ENCODE results near the gene OVCH1. TPM values are rescaled to one million over a fixed set of nuclear protein-coding genes. Genes with fewer than 3 reads are reported as not detected.

OVCH1 gene
- polyA plus RNA-seq, 1 of the 3 experiments (the other 2 are of a cell fraction): not detected

GRCh38 chr12:29547151-29547632, 49.7 kb upstream of the OVCH1 start:
- no peaks in the 10 kb centered on the region for H4K20me1 ChIP-seq (ENCODE audit: insufficient read depth)
- DNase-seq: no peak
- no peaks in the 10 kb centered on the region for H3K36me3 ChIP-seq (replicated peaks in 1 of 2; ENCODE audit: control insufficient read depth in 1 of 2, insufficient read depth in 2 of 2, low read length in 1 of 2)
- CTCF ChIA-PET: interaction anchor here (1.0 kb wide), 1 partner anchor 1299 kb away, joined by 3 read pairs; no protein-coding TSS in a partner anchor
- POLR2A ChIA-PET: no interaction called here
- H3K4me1 ChIP-seq (ENCODE audit: control insufficient read depth in 1 of 2, insufficient read depth in 2 of 2, low read depth in 1 of 2, low read length in 1 of 2): no peaks in the 10 kb centered on the region
- H3K9me3 ChIP-seq: no peaks in the 10 kb centered on the region
- WGBS (ENCODE audit: low lambda C conversion rate): 75% methylated on average over 4 of the region's 4 CpGs
- H3K4me3 ChIP-seq (ENCODE audit: low read depth in 2 of 2, low read length in 1 of 2): no peak overlapping the region
- H3K79me2 ChIP-seq (ENCODE audit: insufficient read depth): no peaks in the 10 kb centered on the region
- TF ChIP-seq GABPA (IDR thresholded peaks at IDR 0.05; ENCODE audit: low read depth) (no peak), REST (IDR thresholded peaks at IDR 0.05; ENCODE audit: low read depth, low read length) (no peak), EP300 (IDR thresholded peaks at IDR 0.05; ENCODE audit: borderline replicate concordance in 1 of 2, low read depth in 1 of 2, low read length in 1 of 2) (no peak), FOXJ3 (CRISPR knock-in tag; IDR thresholded peaks at IDR 0.05) (no peak), YY1 (IDR thresholded peaks at IDR 0.05; ENCODE audit: low read depth) (no peak), EZH2phosphoT487 (IDR thresholded peaks at IDR 0.05; ENCODE audit: borderline replicate concordance, low read depth) (no peak), TCF12 (IDR thresholded peaks at IDR 0.05) (no peak), FOXM1 (IDR thresholded peaks at IDR 0.05; ENCODE audit: low read depth) (no peak), USF1 (IDR thresholded peaks at IDR 0.05; ENCODE audit: borderline replicate concordance, low read depth) (no peak), NRF1 (IDR thresholded peaks at IDR 0.05; ENCODE audit: low read depth, low read length) (no peak), TAF1 (IDR thresholded peaks at IDR 0.05; ENCODE audit: borderline replicate concordance, low read depth, low read length) (no peak), FOSL2 (IDR thresholded peaks at IDR 0.05; ENCODE audit: borderline replicate concordance, low read depth) (no peak), POLR2AphosphoS5 (IDR thresholded peaks at IDR 0.05; ENCODE audit: low read depth, low read length) (no peak), GATA2 (CRISPR knock-in tag; IDR thresholded peaks at IDR 0.05) (no peak)
- no peak overlapping the region for H3K27ac ChIP-seq (ENCODE audit: low read depth in 2 of 2, low read length in 1 of 2)
- H3K4me2 ChIP-seq: no peak overlapping the region
- no peaks in the 10 kb centered on the region for H3K27me3 ChIP-seq (ENCODE audit: insufficient read depth)
- H3F3A ChIP-seq (replicated peaks; ENCODE audit: insufficient read depth): peaks cover 4% of the 10 kb centered on the region
- no peak overlapping the region for H2AFZ ChIP-seq (ENCODE audit: low read depth)
- H3K9me2 ChIP-seq: no peaks in the 10 kb centered on the region
- no peak overlapping the region for H3K9ac ChIP-seq

DNA sequence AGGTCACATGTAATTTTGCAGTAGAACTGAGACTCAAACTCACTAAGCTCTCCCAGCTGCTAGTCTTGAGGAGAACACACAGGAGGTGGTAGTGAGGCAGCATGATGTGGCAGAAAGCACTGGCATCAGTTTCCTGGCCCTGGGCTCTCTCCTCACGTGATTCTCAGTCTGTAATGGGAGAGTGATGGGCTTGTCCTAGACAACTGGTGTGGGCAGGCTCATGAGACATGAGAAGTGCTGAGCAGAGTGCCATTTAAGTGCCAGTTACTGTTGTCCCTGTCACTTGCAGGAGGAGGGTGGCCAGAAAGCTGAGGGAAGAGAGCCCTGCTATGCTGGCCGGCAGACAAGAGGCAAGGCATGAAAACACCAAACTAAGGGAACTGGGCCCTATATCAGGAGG, 48.5 kb upstream of the OVCH1 start:
- Histone ChIP-seq H3K9me2 (no peaks in the 10 kb centered on the region), H4K20me1 (ENCODE audit: insufficient read depth) (no peaks in the 10 kb centered on the region), H3K9me3 (no peaks in the 10 kb centered on the region), H3K4me2 (no peak overlapping the region), H3K27me3 (ENCODE audit: insufficient read depth) (no peaks in the 10 kb centered on the region), H3K4me3 (ENCODE audit: low read depth in 2 of 2, low read length in 1 of 2) (no peak overlapping the region), H3K27ac (ENCODE audit: low read depth in 2 of 2, low read length in 1 of 2) (no peak overlapping the region), H3K4me1 (ENCODE audit: control insufficient read depth in 1 of 2, insufficient read depth in 2 of 2, low read depth in 1 of 2, low read length in 1 of 2) (no peaks in the 10 kb centered on the region), H3K79me2 (ENCODE audit: insufficient read depth) (no peaks in the 10 kb centered on the region), H3K36me3 (replicated peaks in 1 of 2; ENCODE audit: control insufficient read depth in 1 of 2, insufficient read depth in 2 of 2, low read length in 1 of 2) (no peaks in the 10 kb centered on the region), H3K9ac (no peak overlapping the region), H2AFZ (ENCODE audit: low read depth) (no peak overlapping the region), H3F3A (replicated peaks; ENCODE audit: insufficient read depth) (no peaks in the 10 kb centered on the region)
- WGBS (ENCODE audit: low lambda C conversion rate): 54% methylated on average over 2 of the region's 2 CpGs
- CTCF ChIA-PET: no interaction called here
- POLR2A ChIA-PET: no interaction called here
- no peak for DNase-seq
- TF ChIP-seq TEAD4 (IDR thresholded peaks at IDR 0.05; ENCODE audit: borderline replicate concordance, insufficient read depth) (no peak), GATA2 (CRISPR knock-in tag; IDR thresholded peaks at IDR 0.05) (no peak), SIN3A (IDR thresholded peaks at IDR 0.05; ENCODE audit: borderline replicate concordance, low read depth, low read length) (no peak), GABPA (IDR thresholded peaks at IDR 0.05; ENCODE audit: low read depth) (no peak), FOSL2 (IDR thresholded peaks at IDR 0.05; ENCODE audit: borderline replicate concordance, low read depth) (no peak), RAD21 (IDR thresholded peaks at IDR 0.05; ENCODE audit: low read length) (no peak), IRF3 (IDR thresholded peaks at IDR 0.05; ENCODE audit: low read depth, low read length) (no peak), TAF1 (IDR thresholded peaks at IDR 0.05; ENCODE audit: borderline replicate concordance, low read depth, low read length) (no peak), ELF1 (IDR thresholded peaks at IDR 0.05) (no peak)
- TF ChIP-seq, protein P1, sequence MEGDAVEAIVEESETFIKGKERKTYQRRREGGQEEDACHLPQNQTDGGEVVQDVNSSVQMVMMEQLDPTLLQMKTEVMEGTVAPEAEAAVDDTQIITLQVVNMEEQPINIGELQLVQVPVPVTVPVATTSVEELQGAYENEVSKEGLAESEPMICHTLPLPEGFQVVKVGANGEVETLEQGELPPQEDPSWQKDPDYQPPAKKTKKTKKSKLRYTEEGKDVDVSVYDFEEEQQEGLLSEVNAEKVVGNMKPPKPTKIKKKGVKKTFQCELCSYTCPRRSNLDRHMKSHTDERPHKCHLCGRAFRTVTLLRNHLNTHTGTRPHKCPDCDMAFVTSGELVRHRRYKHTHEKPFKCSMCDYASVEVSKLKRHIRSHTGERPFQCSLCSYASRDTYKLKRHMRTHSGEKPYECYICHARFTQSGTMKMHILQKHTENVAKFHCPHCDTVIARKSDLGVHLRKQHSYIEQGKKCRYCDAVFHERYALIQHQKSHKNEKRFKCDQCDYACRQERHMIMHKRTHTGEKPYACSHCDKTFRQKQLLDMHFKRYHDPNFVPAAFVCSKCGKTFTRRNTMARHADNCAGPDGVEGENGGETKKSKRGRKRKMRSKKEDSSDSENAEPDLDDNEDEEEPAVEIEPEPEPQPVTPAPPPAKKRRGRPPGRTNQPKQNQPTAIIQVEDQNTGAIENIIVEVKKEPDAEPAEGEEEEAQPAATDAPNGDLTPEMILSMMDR (IDR thresholded peaks at IDR 0.05): no peak

Data from SK-N-SH (cell line).